ENCODE data around the gene MESP2.

The MESP2 gene

DNA sequence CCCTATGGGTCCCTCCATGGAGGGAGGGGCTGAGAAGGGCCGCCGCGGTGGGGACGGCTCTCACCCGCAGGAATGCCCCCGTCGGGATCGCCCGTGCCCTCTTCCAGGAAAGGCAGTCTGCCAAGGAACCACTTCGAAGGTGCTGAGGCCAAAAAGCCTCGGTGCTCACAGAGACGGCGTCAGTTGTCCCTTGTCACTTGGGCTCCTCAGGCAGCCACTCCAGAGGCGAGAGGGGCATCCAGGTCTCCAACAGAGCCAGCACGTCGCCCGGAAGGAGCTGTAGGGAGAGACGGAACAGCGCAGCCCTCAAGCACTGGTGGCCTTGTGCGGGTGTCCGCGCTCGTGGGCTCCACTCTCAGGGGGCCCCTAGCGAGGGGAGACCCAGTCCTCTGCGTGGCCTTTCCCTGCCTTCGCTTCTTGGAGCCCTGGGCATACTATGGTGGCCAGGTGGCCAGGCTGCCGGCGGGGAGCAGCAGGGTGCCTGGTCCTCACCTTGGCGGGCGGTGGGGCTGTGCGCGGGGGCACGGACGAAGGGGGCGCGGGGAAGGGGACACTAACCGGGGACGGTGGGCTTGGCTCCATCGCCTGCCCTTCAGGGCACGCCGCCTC lies 26.1 kb upstream of the MESP2 start:
- no peak for TF ChIP-seq CTCF (conservative IDR thresholded peaks at IDR 0.05)
- H3K27ac ChIP-seq: peak overlapping the region; percentile 100

GRCh38 chr15:89750560-89751542 lies 25.3 kb upstream of the MESP2 start, which contains the start of gene MESP1:
MESP1 (minus strand) TSS chr15:89751249; CDS start chr15:89751231, 18 bp downstream.
- TF ChIP-seq CTCF (conservative IDR thresholded peaks at IDR 0.05): peak; percentile 86
- H3K27ac ChIP-seq: peak within 1 kb of the TSS; percentile 100

DNA sequence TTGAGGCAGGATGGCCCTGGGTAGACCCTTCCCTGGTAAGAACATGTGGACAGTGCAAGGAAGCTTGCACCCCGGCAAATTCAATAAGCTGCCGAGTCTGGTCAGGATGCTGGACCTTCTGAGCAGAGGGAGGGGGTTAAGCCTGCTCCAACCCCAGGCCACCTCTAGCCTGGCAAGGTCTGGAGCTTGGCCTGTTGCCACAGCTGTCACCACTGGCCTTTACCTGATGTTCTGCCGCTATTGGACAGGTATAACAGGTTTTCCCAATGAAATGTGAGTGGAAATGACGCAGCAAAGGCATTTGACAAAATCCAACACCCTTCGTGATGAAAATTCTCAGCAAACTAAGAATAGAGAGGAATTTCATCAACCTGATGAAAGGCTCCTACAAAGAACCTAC lies 24.4 kb upstream of the MESP2 start:
- H3K27ac ChIP-seq: peak overlapping the region; percentile 100
- TF ChIP-seq CTCF (conservative IDR thresholded peaks at IDR 0.05): no peak

GRCh38 chr15:89753855-89754254 lies 22.3 kb upstream of the MESP2 start:
- TF ChIP-seq CTCF (conservative IDR thresholded peaks at IDR 0.05): no peak
- peak overlapping the region; percentile 100 for H3K27ac ChIP-seq

DNA sequence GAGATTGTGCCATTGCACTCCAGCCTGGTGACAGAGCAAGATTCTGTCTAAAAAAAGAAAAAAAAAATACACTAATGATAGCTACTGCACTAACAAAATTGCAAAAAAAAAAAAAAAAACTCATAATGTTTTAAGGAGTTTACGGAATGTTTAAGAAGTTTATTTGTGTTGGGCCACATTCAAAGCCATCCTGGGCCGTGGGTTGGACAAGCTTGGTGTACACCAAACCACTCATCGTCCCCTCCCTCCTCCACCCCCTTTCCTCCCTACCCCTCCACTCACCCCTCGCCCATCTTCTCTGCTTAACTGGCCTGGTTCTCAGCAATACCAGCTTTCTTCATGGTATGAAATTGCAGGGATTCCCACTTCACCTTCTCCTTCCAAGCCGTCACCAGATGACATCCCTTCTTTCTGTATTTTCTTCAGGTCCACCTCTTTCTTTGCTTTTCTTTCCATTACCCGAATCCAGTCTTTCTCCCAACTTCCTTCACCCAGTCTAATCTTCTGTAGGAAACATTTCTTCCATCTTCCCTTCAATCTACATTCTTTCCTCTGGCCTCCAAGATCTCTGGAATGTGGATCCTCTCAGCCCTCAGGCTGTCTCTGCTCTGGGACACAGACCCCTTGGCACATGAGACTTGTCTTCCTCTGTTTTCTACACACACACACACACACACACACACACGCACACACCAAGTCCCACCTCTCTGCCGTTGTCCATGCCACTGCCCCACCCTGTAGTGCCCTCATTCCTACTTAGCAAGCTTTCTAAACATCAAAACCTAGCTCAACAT lies 21.6 kb upstream of the MESP2 start:
- peak overlapping the region; percentile 100 for H3K27ac ChIP-seq
- TF ChIP-seq CTCF (conservative IDR thresholded peaks at IDR 0.05): no peak

DNA sequence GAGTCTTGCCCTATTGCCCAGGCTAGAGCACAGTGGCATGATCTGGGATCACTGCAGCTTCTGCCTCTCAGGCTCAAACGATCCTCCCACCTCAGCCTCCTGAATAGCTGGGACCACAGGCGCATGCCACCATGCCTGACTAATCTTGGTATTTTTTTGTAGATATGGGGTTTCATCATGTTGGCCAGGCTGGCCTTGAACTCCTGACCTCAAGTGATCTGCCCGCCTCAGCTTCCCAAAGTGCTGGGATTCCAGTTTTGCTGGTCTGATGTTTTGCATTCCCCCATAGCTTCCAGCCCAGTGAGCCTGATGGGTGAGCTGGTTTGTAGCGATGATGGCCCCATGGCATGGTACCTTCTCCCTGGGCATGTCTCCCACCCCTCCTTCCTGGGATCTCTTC lies 20.4 kb upstream of the MESP2 start:
- H3K27ac ChIP-seq: peak overlapping the region; percentile 100
- no peak for TF ChIP-seq CTCF (conservative IDR thresholded peaks at IDR 0.05)

DNA sequence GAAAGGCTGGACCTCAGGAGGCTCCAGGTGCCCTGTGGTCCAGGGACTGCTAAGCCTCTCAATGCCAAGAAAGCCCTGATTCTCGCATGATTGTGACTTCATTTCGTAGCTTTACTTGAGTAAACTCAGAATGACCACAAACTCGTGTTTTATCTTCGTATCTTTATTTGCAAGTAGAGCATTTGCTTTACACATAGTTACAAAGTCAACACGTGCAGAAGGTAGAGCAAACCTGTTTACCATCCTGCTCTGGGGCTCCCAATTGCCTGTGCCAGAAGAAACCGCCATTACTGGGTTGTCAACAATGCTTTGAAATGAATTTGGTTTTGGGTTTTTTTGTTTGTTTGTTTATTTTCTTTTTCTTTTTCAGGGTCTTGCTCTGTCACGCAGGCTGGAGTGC lies 19.2 kb upstream of the MESP2 start:
- TF ChIP-seq CTCF (conservative IDR thresholded peaks at IDR 0.05): no peak
- peak overlapping the region; percentile 100 for H3K27ac ChIP-seq
